ENCODE measurements around the gene SNX8. TPM values are rescaled to one million over a fixed set of nuclear protein-coding genes. Genes with fewer than 3 reads are reported as not detected.

Gene SNX8
- total and polyA plus RNA-seq, 2 of the 13 experiments (the other 11 are each of a cell fraction or from before 2014, with no cell fraction given): 20.6 to 45.2 TPM

- TF ChIP-seq RERE (CRISPR knock-in tag; IDR thresholded peaks at IDR 0.05; ENCODE audit: low read depth) (no peak), NFRKB (IDR thresholded peaks at IDR 0.05) (no peak), FOXC1 (CRISPR knock-in tag; IDR thresholded peaks at IDR 0.05; ENCODE audit: borderline replicate concordance) (no peak), ZBED4 (CRISPR knock-in tag; IDR thresholded peaks at IDR 0.05; ENCODE audit: borderline replicate concordance) (no peak), SAP130 (CRISPR knock-in tag; IDR thresholded peaks at IDR 0.05; ENCODE audit: low read depth) (no peak), ZNF280D (CRISPR knock-in tag; IDR thresholded peaks at IDR 0.05) (no peak), CTCF (CRISPR knock-in tag; IDR thresholded peaks at IDR 0.05) (no peak), ZSCAN9 (CRISPR knock-in tag; IDR thresholded peaks at IDR 0.05; ENCODE audit: borderline replicate concordance) (no peak), ZMYM4 (CRISPR knock-in tag; IDR thresholded peaks at IDR 0.05) (no peak), ZNF34 (CRISPR knock-in tag; IDR thresholded peaks at IDR 0.05; ENCODE audit: borderline replicate concordance) (no peak)
These were observed 95.8 kb downstream of the SNX8 start (continued) for GRCh38 chr7:2218444-2218785.

All from HepG2 (cell line).